NCI-H2107 treated with DMSO at 0.1 percent for 48 hours (cell line): ENCODE measurements around the gene PITPNC1.
"Not testable (repeated sequence)": the region's sequence is repeated elsewhere in the genome, so short reads cannot be mapped to it uniquely, and the experiment has no call there.

ENCODE experiments used
- DNase-seq: peaks from one replicate; lab custom pipeline; 2025; ENCODE audit not compliant: unreplicated experiment; lab: John Stamatoyannopoulos, UW

The PITPNC1 gene

DNA sequence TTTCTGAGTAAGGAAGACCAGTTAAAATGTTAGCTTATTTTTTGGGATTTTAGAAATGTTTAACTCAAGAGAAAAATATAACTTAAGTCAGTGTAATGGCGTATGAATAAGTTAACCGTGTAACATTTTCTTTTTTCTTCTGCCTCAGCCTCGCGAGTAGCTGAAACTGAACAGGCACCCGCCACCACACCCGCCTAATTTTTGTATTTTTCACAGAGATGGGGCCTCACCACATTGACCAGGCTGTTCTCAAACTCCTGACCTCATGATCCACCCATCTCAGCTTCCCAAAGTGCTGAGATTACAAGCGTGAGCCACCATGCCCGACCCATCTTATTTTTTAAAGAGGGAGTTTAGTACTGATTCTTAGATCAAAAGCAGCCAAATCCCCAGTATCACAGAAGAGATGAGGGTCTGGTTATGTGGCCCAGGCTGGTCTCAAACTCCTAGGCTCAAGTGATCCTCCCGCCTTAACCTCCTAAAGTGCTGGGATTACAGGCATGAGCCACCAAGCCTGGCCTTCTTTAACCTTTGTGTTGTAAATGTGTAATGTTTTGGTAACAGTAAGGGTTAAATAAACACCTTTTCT, 16.8 kb downstream of the PITPNC1 start:
- no peak for DNase-seq

DNA sequence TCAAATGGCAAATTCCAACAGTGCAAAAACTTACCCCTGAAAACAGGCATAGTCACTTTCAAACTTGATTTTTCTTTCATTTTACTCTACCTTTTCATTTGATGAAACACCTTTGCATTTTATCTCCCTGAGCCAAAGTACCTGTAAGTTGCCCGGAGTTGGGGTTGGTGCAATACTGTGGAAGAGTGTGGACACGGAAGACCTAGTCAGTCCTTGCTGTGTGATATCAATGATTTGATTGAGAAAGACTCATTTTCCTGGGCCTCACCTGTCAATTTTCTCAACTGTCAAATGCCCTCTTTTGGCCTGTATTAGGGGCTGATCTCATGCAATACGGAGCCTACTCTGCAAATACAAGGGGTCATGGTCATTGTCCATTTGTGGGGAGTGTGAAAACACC, 22.6 kb downstream of the PITPNC1 start:
- DNase-seq = no peak

GRCh38 chr17:67400193-67400592, 23.1 kb downstream of the PITPNC1 start:
- DNase-seq = no peak

DNA sequence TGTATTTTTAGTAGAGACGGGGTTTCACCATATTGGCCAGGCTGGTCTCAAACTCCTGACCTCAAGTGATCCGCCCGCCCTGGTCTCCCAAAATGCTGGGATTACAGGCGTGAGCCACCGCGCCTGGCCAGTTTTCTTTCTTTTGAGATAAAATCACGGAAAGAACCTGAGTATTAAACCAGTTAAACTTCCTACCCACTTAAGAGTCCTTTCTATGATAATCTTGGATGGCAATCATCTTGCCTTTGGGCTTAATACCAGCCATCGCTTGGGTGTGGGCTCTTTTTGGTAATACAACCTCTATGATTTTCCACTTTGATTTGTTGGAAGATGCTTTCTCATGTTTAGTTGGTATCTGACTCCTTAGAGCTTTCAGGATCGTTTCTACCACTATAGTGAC, 24.0 kb downstream of the PITPNC1 start:
- no peak for DNase-seq

DNA sequence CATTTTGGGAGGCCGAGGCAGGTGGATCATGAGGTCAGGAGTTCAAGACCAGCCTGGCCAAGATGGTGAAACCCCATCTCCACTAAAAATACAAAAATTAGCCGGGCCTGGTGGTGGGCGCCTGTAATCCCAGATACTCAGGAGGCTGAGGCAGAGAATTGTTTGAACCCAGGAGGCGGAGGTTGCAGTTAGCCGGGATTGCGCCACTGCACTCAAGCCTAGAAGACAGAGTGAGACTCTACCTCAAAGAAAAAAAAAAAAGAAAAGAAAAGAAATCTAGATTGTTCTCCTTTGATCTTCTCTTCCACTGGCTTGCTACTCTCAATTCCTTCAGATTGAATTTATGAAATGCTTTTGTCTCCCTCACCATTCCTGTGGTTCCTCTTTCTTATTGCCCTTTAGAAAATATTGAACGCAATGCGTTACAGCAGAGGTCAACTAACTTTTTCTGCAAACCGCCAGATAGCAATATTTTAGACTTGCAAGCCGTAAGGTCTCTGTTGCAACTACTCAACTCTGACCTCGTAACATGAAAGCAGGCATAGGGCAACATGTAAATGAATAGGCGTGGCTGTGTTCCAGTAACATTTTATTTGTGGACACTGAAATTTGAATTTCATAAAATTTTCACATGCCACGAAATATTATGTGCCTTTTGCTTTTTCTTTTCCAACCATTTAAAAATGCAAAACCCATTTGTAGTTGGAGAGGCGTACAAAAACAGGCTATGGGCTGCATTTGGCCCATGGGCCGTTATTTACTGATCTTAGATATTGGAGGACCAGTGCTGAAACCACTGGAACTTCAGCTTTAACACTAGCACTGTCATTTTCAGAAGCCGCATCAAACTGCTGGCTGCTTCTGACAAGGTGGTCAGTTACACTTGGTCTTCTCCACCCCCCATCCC, 24.8 kb downstream of the PITPNC1 start:
- no peak for DNase-seq

GRCh38 chr17:67403065-67403464, 26.0 kb downstream of the PITPNC1 start:
- no peak for DNase-seq

GRCh38 chr17:67403483-67403882, 26.4 kb downstream of the PITPNC1 start:
- no peak for DNase-seq

DNA sequence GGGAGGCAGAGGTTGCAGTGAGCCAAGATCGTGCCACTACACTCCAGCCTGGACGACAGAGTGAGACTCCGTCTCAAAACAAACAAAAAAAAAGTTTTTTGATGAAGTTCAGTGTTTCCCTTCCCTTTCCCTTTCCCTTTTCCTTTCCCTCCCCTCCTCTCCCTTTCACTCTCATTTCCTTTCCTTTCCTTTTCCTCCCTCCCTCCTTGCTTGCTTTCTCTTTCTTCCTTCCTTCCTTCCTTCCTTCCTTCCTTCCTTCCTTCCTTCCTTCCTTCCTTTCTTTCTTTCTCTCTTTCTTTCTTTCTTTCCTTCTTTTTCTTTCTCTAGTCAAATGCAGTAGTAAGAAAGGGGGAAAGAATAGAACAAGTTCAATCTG, 31.4 kb downstream of the PITPNC1 start:
- DNase-seq = not testable (repeated sequence)

DNA sequence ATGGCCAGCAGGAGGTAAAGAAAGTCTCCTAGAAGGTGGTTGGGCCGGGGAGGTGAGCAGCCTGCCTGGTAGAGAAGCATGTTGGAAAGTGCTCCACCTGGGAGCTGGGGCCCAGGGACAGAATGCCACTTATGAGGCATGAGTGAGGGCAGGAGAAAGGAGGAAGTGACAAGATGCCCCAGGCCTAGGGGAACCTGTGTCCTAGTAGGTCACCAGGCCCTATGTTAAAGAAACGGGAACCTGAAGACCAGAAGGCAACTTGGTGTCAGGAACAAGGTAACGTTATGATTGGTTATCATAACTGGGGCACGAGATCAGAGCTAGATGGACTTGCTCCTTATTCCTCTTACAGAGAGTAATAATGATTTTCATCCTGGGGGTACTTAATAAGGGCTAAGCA, 34.3 kb downstream of the PITPNC1 start:
- no peak for DNase-seq

DNA sequence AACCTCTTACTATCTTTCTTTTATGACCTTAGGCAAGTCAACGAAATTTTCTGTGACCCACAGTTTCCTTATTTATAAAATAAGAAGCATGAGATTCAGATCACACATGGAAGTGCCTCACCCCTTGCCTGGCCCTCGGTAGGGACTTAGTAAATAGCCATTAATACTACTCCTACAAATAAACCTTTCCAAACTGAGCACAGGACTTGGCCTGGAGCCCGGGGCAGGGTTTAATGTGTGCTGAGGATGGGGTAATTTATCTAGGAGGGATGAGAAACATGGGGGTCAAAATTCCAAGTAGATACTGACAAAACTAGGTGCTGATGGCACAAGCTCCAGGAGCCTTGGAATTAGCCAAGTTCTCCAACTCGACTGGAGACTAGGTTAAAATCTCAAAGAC, 35.0 kb downstream of the PITPNC1 start:
- no peak for DNase-seq

GRCh38 chr17:67412941-67413340, 35.9 kb downstream of the PITPNC1 start:
- DNase-seq = no peak

DNA sequence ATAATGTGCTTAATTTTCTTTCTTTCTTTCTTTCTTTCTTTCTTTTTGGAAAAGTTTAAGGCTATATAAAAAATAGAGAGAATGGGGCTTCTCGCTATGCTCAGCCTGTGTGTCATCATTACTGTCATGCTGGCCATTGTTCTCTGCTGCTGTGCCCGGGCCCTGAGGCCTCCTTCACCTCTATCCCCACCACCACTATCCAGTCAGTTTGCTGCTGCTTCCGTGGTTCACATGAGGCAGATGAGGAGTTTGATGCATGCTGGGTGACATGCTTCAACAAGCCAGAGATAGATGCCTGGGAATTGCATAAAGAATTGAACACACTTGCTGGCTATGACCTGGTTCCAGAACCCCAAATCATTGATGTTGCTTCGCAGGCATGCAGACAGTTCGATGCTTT, 36.3 kb downstream of the PITPNC1 start:
- DNase-seq = no peak

GRCh38 chr17:67414130-67414529, 37.0 kb downstream of the PITPNC1 start:
- no peak for DNase-seq

- no peak for DNase-seq
These were observed 37.5 kb downstream of the PITPNC1 start for GRCh38 chr17:67414559-67414958.

GRCh38 chr17:67415291-67415690, 38.2 kb downstream of the PITPNC1 start:
- no peak for DNase-seq

- no peak for DNase-seq
These were observed 40.4 kb downstream of the PITPNC1 start for GRCh38 chr17:67417507-67417906.

GRCh38 chr17:67420994-67421393, 43.9 kb downstream of the PITPNC1 start:
- no peak for DNase-seq

- no peak for DNase-seq
These were observed 44.8 kb downstream of the PITPNC1 start for GRCh38 chr17:67421869-67422273.

- DNase-seq = not testable (repeated sequence)
These were observed 45.2 kb downstream of the PITPNC1 start for GRCh38 chr17:67422296-67422695.

- DNase-seq = no peak
These were observed 45.8 kb downstream of the PITPNC1 start for GRCh38 chr17:67422897-67423296.

DNA sequence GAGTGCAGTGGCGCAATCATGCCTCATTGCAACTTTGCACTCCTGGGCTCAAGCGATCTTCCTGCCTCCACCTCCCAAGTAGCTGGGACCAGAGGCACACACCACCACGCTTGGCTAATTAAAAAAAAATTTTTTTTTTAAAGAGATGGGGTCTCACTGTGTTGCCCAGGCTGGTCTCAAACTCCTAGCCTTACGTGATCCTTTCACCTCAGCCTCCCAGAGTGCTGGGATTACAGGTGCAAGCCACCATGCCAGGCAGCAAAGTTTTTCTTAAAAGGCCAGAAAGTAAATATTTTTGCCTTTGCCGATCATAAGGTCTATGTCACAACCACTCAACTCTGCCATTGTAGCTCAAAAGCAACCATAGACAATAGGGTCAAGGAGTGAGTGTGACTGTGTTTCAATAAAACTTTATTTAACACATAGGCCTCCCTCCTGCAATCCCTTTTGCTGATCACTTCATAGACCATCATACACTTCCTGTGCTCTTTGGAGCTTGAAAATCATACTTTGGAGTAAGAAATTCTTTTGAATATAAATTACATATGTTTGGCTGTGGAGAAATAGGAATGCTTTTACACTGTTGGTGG, 48.6 kb downstream of the PITPNC1 start:
- DNase-seq = no peak

DNA sequence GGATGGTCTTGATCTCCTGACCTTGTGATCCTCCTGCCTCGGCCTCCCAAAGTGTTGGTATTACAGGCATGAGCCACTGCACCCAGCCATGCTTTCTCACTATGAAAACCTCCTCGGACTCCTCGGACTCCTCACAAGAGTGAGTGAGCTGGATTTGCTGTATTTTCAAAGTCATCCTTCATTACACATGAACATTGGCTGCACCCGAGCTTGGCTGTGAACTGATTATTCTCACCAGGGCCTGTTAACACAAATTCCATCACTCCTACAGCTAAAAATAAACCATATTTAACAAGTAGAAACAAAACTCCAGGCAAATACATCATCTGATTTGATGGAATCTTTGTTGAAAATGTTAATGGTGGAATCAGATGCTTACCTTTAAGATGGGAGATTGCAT, 50.3 kb downstream of the PITPNC1 start:
- DNase-seq = no peak
